OCI-LY7 (cell line): ENCODE measurements around the gene GPANK1.

Experiments
- EZH2phosphoT487 ChIP-seq: fragments of 200-600 bp; sonication (generic); IDR thresholded peaks from 2 replicates; pipeline ENCODE4 v1.6.1; 2018; ENCODE audit warnings: low read depth, borderline replicate concordance, mild to moderate bottlenecking, mixed run types, antibody characterized with exemption, low read length, moderate library complexity, mixed read lengths
- TF ChIP-seq, protein P1 (sequence below): fragments of 200-600 bp; sonication (generic); conservative IDR thresholded peaks from 2 replicates; pipeline ENCODE4 v1.5.1; 2014; ENCODE audit warnings: mild to moderate bottlenecking, antibody characterized with exemption, low read length, moderate library complexity, mixed read lengths

DNA sequence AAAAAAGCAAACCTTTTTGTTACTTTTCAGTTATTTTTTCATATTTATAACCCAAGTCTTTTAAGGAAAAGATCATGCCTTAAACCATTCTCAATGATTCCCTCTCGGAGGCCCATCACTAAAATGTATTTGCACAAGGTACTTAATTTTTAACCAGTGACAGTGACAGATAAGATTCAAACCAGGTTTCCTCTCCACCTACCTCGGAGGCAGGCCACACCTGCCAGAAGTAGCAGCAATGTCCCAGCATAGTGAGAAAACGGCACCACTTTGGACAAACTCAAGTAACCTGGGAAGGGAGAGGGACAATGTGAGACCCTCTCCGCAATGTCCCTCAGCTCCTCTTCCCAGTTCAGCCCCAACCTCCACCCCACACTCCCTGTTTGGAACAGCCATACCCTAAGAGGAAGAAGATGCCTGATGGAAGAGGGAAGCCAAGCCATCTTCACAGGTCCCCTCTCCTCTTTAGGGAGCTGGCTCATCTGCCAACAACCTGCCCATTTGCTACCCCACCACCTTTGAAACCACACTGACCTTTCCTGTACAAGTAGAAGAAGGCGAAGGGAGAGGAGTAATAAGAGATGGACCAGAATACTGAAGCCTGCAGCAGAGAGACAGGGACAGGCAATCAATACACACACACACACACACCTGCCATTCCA, 36.1 kb upstream of the GPANK1 start:
- TF ChIP-seq, protein P1, sequence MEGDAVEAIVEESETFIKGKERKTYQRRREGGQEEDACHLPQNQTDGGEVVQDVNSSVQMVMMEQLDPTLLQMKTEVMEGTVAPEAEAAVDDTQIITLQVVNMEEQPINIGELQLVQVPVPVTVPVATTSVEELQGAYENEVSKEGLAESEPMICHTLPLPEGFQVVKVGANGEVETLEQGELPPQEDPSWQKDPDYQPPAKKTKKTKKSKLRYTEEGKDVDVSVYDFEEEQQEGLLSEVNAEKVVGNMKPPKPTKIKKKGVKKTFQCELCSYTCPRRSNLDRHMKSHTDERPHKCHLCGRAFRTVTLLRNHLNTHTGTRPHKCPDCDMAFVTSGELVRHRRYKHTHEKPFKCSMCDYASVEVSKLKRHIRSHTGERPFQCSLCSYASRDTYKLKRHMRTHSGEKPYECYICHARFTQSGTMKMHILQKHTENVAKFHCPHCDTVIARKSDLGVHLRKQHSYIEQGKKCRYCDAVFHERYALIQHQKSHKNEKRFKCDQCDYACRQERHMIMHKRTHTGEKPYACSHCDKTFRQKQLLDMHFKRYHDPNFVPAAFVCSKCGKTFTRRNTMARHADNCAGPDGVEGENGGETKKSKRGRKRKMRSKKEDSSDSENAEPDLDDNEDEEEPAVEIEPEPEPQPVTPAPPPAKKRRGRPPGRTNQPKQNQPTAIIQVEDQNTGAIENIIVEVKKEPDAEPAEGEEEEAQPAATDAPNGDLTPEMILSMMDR = no peak
- TF ChIP-seq EZH2phosphoT487 = no peak
